ENCODE data around the gene TCERG1L.

Gene TCERG1L

DNA sequence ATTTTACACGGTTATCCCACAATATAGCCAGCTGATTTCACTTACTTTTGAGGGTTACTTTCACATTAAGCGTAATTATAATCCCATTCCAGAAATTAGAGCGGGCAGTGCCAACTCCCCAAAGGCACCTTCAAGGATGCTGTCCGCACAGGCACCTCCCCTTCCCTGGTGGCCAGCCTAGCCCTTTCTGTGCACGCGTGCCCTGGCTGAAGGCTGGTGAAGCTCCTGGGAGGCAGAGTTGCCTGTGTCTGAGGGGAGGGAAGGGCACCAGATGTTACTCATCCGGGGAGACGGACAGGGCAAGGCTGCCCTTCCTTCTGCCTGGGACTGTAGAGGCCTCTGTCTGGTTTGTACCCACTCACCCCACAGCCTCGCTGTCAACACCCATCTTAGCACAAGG, 198.4 kb downstream of the TCERG1L start:
- H3K79me2 ChIP-seq (ENCODE audit: insufficient read depth, low read length): no peaks in the 10 kb centered on the region
- H2AFZ ChIP-seq (ENCODE audit: low read depth, low read length, severe bottlenecking): no peak overlapping the region
- H3K27ac ChIP-seq (ENCODE audit: low read depth, low read length): no peak overlapping the region
- no peak for TF ChIP-seq EZH2phosphoT487 (conservative IDR thresholded peaks at IDR 0.05; ENCODE audit: low read length)
- H3K4me3 ChIP-seq (ENCODE audit: insufficient read depth, low read length, poor library complexity, severe bottlenecking): no peak overlapping the region
- no peaks in the 10 kb centered on the region for H3K27me3 ChIP-seq (ENCODE audit: low read length)
- no peak overlapping the region for H3K4me2 ChIP-seq (ENCODE audit: low read depth, low read length, poor library complexity, severe bottlenecking)
- no peak overlapping the region for H3K9ac ChIP-seq (ENCODE audit: low read length)
- H3F3A ChIP-seq (ENCODE audit: insufficient read depth): no peaks in the 10 kb centered on the region
- H3K9me2 ChIP-seq (replicated peaks; ENCODE audit: insufficient read depth, low read length): no peaks in the 10 kb centered on the region
- no peaks in the 10 kb centered on the region for H4K20me1 ChIP-seq (ENCODE audit: low read depth, low read length)
- no peaks in the 10 kb centered on the region for H3K9me3 ChIP-seq (ENCODE audit: insufficient read depth, low read length)
- no peaks in the 10 kb centered on the region for H3K36me3 ChIP-seq (ENCODE audit: low read length)

DNA sequence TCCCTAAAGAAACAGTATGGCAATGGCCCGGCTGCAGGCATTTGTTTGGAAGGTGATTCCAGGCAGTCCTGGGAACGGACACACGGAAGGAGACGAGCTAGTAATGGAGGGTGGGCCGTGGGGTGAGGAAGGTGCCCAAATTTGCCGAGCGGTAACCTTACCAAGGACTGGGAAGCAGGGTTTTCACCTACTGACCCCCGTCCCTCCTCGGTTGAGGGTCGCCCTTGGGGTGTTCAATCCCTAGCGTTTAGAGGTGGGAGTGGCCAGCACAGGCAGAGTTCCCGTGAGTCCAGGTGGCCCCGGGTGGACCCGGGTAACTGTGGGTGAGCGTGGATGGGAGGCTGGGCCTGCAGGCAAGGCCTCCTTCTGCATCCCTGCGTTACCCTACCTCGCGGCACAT, 198.8 kb downstream of the TCERG1L start:
- Histone ChIP-seq H3K9me2 (replicated peaks; ENCODE audit: insufficient read depth, low read length) (no peaks in the 10 kb centered on the region), H3K27me3 (ENCODE audit: low read length) (no peaks in the 10 kb centered on the region), H3K4me3 (ENCODE audit: insufficient read depth, low read length, poor library complexity, severe bottlenecking) (no peak overlapping the region), H2AFZ (ENCODE audit: low read depth, low read length, severe bottlenecking) (no peak overlapping the region), H3K9me3 (ENCODE audit: insufficient read depth, low read length) (no peaks in the 10 kb centered on the region), H3K79me2 (ENCODE audit: insufficient read depth, low read length) (no peaks in the 10 kb centered on the region), H3K27ac (ENCODE audit: low read depth, low read length) (no peak overlapping the region), H3K9ac (ENCODE audit: low read length) (no peak overlapping the region), H3F3A (ENCODE audit: insufficient read depth) (no peaks in the 10 kb centered on the region), H4K20me1 (ENCODE audit: low read depth, low read length) (no peaks in the 10 kb centered on the region), H3K36me3 (ENCODE audit: low read length) (no peaks in the 10 kb centered on the region), H3K4me2 (ENCODE audit: low read depth, low read length, poor library complexity, severe bottlenecking) (no peak overlapping the region)
- TF ChIP-seq, protein P1, sequence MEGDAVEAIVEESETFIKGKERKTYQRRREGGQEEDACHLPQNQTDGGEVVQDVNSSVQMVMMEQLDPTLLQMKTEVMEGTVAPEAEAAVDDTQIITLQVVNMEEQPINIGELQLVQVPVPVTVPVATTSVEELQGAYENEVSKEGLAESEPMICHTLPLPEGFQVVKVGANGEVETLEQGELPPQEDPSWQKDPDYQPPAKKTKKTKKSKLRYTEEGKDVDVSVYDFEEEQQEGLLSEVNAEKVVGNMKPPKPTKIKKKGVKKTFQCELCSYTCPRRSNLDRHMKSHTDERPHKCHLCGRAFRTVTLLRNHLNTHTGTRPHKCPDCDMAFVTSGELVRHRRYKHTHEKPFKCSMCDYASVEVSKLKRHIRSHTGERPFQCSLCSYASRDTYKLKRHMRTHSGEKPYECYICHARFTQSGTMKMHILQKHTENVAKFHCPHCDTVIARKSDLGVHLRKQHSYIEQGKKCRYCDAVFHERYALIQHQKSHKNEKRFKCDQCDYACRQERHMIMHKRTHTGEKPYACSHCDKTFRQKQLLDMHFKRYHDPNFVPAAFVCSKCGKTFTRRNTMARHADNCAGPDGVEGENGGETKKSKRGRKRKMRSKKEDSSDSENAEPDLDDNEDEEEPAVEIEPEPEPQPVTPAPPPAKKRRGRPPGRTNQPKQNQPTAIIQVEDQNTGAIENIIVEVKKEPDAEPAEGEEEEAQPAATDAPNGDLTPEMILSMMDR (IDR thresholded peaks at IDR 0.05; ENCODE audit: insufficient read depth, low read length, poor library complexity, severe bottlenecking): no peak
- TF ChIP-seq EZH2phosphoT487 (conservative IDR thresholded peaks at IDR 0.05; ENCODE audit: low read length): no peak

DNA sequence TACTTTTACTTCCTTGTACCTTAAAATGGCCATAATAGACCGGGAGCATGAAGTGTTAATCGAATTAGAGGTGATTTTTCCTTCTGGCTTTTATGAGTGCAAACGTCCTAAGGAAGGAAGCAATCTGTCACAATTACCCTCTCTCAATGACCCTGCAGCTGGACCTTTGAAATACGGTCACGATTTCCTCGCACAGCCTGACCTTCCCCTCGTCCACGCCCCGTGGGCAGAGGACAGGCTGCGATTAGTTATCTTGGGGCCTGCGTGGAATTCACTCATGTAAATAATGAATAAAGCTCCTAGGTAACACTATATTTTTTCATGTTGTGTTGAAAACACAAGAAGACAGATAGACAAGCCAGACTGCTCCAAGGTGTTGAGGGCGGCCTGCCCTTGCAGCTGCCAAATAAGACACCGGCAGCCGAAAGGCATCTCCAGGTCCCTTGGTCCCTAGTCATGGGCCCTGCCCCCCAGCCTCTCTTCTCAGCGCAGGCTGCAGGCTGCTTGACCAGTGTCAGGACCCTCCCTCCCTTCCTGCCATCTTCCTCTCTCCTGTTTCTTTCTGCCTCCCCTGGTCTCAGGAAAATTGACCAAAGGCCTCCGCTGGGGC, 199.9 kb downstream of the TCERG1L start:
- Histone ChIP-seq H3K79me2 (ENCODE audit: insufficient read depth, low read length) (no peaks in the 10 kb centered on the region), H3K27ac (ENCODE audit: low read depth, low read length) (no peak overlapping the region), H3K36me3 (ENCODE audit: low read length) (no peaks in the 10 kb centered on the region), H3K9ac (ENCODE audit: low read length) (no peak overlapping the region), H4K20me1 (ENCODE audit: low read depth, low read length) (no peaks in the 10 kb centered on the region), H3K9me3 (ENCODE audit: insufficient read depth, low read length) (no peaks in the 10 kb centered on the region), H3K9me2 (replicated peaks; ENCODE audit: insufficient read depth, low read length) (no peaks in the 10 kb centered on the region), H3K27me3 (ENCODE audit: low read length) (no peaks in the 10 kb centered on the region), H3K4me2 (ENCODE audit: low read depth, low read length, poor library complexity, severe bottlenecking) (no peak overlapping the region), H3F3A (ENCODE audit: insufficient read depth) (no peaks in the 10 kb centered on the region), H2AFZ (ENCODE audit: low read depth, low read length, severe bottlenecking) (no peak overlapping the region), H3K4me3 (ENCODE audit: insufficient read depth, low read length, poor library complexity, severe bottlenecking) (no peak overlapping the region)
- no peak for TF ChIP-seq EZH2phosphoT487 (conservative IDR thresholded peaks at IDR 0.05; ENCODE audit: low read length)
- TF ChIP-seq, protein P1 (IDR thresholded peaks at IDR 0.05; ENCODE audit: insufficient read depth, low read length, poor library complexity, severe bottlenecking): no peak

DNA sequence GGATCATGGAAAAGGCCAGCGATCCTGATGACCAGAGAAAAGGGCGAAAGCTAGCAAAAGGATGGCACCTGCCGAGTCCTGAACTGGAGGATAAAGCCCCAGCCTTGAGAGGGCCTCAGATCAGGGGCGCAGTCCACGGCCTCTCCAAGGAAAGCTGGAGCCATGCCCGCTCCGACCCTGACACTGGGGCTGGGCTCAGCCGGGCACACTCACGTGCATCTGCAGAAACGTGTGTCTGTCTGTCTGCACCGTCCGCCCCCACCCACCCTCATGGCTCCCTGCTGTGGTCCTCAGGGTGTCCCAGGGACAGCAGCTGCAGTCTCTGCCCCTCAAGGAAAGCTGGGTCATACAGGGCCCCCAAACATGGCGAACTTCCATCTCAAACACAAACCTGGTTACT, 200.5 kb downstream of the TCERG1L start:
- H3K4me2 ChIP-seq (ENCODE audit: low read depth, low read length, poor library complexity, severe bottlenecking): no peak overlapping the region
- H2AFZ ChIP-seq (ENCODE audit: low read depth, low read length, severe bottlenecking): no peak overlapping the region
- H3K27ac ChIP-seq (ENCODE audit: low read depth, low read length): no peak overlapping the region
- no peak overlapping the region for H3K4me3 ChIP-seq (ENCODE audit: insufficient read depth, low read length, poor library complexity, severe bottlenecking)
- H4K20me1 ChIP-seq (ENCODE audit: low read depth, low read length): no peaks in the 10 kb centered on the region
- H3K27me3 ChIP-seq (ENCODE audit: low read length): no peaks in the 10 kb centered on the region
- H3K9me2 ChIP-seq (replicated peaks; ENCODE audit: insufficient read depth, low read length): no peaks in the 10 kb centered on the region
- H3K79me2 ChIP-seq (ENCODE audit: insufficient read depth, low read length): no peaks in the 10 kb centered on the region
- H3K9me3 ChIP-seq (ENCODE audit: insufficient read depth, low read length): no peaks in the 10 kb centered on the region
- H3K36me3 ChIP-seq (ENCODE audit: low read length): no peaks in the 10 kb centered on the region
- no peak overlapping the region for H3K9ac ChIP-seq (ENCODE audit: low read length)
- H3F3A ChIP-seq (ENCODE audit: insufficient read depth): no peaks in the 10 kb centered on the region
- TF ChIP-seq, protein P1 (IDR thresholded peaks at IDR 0.05; ENCODE audit: insufficient read depth, low read length, poor library complexity, severe bottlenecking): no peak
- no peak for TF ChIP-seq EZH2phosphoT487 (conservative IDR thresholded peaks at IDR 0.05; ENCODE audit: low read length)

Measured in SU-DHL-6 (cell line).